ENCODE data around the gene HOXC9.

DNA sequence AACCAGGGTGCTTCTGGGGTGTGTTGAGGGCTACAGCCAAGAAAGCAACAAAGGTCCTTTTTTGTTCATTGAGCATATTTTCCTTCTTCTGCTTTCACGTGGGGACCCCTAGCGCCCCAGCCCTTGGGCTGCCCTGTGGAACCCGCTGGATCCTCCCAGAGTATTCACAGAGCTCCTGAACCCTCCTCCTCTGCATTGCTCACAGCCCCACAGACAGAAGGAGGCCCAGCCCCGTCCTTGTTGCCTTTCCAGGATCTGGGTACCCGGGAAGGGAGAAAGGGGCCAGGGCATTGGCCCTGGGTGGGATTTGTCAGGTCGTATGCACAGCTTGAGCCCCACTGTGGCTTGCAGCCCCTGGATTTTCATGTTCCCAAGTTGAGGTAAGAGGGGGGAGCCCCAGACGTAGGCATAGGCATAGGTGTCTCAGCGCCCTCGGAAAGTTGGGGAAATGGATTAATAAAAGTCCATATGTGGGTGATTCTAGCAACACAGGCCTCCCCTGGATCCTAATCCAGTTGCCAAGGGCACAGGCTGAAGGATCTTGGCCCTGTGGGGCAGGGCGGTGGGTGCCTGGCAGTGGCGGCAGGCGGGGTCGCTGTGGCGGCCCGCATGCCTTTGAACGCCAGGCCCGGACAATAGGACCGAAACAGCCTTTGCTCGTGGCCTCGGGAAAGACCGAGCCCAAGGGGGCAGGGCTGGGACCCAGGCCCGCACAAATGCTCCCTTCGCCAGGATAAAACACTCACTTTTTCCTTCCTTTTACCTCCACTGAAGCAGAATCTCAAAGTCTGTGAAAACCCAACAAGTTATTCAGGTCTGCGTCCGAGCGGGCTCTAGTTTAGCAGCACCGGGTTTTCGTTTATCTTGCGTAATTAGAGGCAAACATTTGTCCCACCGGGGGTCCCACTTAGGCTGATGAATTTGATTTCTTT, 18.1 kb upstream of the HOXC9 start:
- TF ChIP-seq, protein P1, sequence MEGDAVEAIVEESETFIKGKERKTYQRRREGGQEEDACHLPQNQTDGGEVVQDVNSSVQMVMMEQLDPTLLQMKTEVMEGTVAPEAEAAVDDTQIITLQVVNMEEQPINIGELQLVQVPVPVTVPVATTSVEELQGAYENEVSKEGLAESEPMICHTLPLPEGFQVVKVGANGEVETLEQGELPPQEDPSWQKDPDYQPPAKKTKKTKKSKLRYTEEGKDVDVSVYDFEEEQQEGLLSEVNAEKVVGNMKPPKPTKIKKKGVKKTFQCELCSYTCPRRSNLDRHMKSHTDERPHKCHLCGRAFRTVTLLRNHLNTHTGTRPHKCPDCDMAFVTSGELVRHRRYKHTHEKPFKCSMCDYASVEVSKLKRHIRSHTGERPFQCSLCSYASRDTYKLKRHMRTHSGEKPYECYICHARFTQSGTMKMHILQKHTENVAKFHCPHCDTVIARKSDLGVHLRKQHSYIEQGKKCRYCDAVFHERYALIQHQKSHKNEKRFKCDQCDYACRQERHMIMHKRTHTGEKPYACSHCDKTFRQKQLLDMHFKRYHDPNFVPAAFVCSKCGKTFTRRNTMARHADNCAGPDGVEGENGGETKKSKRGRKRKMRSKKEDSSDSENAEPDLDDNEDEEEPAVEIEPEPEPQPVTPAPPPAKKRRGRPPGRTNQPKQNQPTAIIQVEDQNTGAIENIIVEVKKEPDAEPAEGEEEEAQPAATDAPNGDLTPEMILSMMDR (IDR thresholded peaks at IDR 0.05; ENCODE audit: borderline replicate concordance, extremely low read depth, low read length, poor library complexity, severe bottlenecking): no peak
- TF ChIP-seq EZH2 (IDR thresholded peaks at IDR 0.05; ENCODE audit: borderline replicate concordance, low read depth, low read length, severe bottlenecking): no peak
